ENCODE measurements around the gene TCF23. TPM values are rescaled to one million over a fixed set of nuclear protein-coding genes. Genes with fewer than 3 reads are reported as not detected.
"Not testable (repeated sequence)": the region's sequence is repeated elsewhere in the genome, so short reads cannot be mapped to it uniquely, and the experiment has no call there.

Gene TCF23
- total RNA-seq, result not detected
- long read RNA-seq, result 0 reads

DNA sequence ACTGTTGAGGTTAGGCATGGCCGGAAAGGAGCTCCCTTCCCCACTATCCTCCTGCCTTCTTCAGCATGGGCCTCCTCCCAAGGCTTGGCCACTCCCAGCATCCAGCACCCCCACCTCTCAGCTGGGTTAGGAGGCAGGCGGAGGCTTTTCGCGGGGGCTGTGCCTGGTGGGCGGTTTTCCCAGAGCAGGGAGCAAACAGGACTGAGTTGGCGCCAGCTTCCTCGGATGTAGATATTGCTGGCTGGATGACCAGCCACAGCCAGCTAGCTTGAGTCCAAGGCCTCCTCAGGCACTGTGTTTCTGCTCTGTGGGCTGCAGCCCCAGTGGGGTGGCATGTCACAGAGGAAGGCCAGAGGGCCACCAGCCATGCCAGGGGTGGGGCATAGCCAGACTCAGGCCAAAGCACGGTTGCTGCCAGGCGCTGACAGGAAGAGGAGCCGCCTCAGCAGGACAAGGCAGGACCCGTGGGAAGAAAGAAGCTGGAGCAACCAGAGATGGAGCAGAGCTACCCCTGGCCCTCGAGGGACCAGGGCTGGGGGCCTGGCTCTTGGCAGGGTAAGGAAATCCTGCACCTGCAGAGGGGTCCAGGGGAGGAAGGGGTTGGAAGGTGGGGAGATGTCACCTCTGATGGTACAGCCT is at the start of gene TCF23:
Gene TCF23, plus strand, starts transcription at position 204 of the 639 bp plus-strand sequence. Its CDS starts 130 bp downstream, at position 334.
- peak; percentile 69 for DNase-seq (ENCODE audit: low spot score)
- intact Hi-C loops (cut with DNase I), result no loop called here

DNA sequence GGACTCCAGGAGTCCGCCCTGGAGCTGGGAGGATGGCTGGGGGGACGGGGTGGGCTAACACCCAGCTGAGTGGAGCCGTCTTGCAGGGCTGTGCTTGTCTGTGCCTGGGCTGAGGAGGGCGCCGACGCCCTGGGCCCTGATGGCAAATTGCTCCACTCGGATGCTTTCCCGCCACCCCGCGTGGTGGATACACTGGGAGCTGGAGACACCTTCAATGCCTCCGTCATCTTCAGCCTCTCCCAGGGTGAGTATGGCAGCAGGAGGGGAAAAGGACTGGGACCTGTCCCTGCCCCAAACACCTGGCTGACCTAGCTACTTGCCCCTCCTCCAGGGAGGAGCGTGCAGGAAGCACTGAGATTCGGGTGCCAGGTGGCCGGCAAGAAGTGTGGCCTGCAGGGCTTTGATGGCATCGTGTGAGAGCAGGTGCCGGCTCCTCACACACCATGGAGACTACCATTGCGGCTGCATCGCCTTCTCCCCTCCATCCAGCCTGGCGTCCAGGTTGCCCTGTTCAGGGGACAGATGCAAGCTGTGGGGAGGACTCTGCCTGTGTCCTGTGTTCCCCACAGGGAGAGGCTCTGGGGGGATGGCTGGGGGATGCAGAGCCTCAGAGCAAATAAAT is 49.4 kb upstream of the TCF23 start:
- intact Hi-C loops (cut with DNase I), result loop anchor here (2.0 to 5.0 kb wide), 4 partner anchors 91 to 203 kb away; partner anchors contain the start of genes ATRAID, SLC5A6 and TRIM54
- DNase-seq (ENCODE audit: low spot score), result no peak

DNA sequence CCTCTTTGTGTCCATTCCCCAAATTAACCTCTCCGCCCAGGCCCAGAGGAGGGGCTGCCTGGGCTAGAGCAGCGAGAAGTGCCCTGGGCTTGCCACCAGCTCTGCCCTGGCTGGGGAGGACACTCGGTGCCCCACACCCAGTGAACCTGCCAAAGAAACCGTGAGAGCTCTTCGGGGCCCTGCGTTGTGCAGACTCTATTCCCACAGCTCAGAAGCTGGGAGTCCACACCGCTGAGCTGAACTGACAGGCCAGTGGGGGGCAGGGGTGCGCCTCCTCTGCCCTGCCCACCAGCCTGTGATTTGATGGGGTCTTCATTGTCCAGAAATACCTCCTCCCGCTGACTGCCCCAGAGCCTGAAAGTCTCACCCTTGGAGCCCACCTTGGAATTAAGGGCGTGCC is 48.8 kb upstream of the TCF23 start:
- intact Hi-C loops (cut with DNase I), result no loop called here
- DNase-seq (ENCODE audit: low spot score), result no peak

DNA sequence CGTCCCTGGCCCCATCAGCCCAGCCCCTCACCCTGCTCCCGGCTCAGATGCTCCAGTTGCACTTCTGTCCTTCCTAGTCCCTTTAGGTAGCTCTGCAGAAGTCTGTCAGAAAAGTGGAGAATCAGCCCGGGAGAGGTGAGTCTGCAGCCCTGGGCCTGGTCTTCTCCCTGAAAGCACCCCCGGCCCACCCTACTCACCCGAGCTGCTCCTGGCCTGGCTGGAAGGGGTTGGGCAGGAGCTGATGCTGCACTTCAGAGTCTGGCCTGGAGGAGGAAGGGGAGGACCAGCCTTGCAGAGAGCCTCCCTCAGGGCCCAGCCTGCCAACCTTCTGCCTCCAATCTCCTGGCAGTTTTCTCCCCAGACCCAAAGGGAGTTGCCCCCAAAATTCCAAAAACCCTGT is 46.5 kb upstream of the TCF23 start:
- intact Hi-C loops (cut with DNase I), result no loop called here
- no peak for DNase-seq (ENCODE audit: low spot score)

DNA sequence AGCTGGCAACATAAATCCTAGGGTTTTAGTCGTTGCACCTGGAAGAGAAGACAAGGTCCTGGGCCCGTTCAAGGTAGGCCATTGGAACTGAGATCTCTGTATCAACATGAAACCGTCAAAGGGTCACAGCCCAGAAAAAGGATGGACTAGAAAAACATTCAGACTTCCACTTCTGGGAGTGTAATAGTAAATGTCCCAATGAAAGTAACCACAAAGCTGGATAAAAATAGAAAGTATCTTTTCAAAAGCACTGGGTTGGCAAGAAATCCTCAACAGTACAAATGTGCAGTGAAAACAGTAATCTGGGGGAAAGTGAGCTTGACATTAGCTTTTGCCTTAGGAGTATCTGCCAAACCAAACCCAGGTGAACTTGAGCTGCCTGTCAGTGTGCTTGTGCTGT is 42.8 kb upstream of the TCF23 start:
- no peak for DNase-seq (ENCODE audit: low spot score)
- intact Hi-C loops (cut with DNase I), result no loop called here

DNA sequence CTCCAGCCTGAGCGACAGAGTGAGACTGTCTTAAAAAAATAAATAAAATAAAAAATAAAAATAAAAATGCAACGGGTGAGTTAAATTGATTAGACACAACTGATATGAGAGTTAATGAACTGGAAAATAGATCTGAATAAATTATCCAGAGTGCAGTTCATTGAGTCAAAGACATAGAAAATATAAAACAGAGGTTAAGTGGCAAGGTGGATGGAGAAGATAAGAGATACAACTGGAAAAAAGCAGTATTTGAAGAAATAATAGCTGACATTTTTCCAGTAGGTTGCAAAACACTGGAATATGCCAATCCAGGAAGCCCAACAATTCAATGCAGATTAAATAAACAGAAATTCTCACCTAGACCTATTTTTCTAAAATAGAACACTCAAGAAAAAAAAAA is 40.6 kb upstream of the TCF23 start:
- intact Hi-C loops (cut with DNase I), result no loop called here
- no peak for DNase-seq (ENCODE audit: low spot score)

DNA sequence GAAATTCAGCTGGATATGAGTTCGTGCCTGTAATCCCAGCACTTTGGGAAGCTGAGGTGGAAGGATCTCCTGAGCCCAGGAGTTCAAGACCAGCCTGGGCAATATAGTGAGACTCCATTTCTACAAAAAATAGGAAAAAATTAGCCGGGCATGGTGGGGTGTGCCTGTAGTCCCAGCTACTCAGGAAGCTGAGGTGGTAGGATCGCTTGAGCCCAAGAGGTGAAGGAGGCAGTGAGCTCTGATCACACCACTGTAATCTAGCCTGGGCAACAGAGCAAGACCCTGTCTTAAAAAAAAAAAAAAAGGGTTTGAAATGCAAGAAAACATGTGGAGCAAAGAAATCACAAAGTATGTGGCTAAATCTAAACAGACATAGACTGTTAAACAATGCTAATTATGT is 39.7 kb upstream of the TCF23 start:
- no peak for DNase-seq (ENCODE audit: low spot score)
- intact Hi-C loops (cut with DNase I), result no loop called here

DNA sequence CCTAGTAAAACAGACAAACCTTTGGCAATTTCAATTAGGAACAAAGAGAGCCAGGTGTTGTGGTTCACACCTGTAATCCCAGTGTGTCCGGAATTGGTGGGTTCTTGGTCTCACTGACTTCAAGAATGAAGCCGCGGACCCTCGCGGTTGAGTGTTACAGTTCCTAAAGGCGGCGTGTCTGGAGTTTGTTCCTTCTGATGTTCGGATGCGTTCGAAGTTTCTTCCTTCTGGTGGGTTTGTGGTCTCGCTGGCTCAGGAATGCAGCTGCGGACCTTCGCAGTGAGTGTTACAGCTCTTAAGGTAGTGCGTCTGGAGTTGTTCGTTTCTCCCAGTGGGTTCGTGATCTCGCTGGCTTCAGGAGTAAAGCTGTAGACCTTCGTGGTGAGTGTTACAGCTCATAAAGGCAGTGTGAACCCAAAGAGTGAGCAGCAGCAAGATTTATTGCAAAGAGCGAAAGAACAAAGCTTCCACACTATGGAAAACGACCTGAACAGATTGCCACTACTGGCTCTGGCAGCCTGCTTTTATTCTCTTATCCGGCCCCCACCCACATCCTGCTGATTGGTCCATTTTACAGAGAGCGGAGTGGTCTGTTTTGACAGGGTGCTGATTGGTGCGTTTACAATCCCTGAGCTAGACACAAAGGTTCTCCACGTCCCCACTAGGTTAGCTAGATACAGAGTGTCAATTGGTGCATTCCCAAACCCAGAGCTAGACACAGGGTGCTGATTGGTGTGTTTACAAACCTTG is 38.0 kb upstream of the TCF23 start:
- intact Hi-C loops (cut with DNase I); DNase-seq (ENCODE audit: low spot score): not testable (repeated sequence)

DNA sequence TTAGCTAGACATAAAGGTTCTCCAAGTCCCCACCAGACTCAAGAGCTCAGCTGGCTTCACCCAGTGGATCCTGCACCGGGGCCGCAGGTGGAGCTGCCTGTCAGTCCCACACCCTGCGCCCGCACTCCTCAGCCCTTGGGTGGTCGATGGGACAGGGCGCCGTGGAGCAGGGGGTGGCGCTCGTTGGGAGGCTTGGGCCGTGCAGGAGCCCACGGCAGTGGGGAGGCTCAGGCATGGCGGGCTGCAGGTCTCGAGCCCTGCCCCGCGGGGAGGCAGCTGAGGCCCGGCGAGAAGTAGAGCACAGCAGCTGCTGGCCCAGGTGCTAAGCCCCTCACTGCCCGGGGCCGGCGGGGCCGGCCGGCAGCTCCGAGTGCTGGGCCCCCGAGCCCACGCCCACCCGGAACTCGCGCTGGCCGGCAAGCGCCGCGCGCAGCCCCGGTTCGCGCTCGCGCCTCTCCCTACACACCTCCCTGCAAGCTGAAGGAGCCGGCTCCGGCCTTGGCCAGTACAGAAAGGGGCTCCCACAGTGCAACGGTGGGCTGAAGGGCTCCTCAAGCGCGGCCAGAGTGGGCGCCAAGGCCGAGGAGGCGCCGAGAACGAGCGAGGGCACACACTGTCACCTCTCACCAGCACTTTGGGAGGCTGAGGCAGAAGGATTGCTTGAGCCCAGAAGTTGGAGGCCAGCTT is 37.3 kb upstream of the TCF23 start:
- DNase-seq (ENCODE audit: low spot score); intact Hi-C loops (cut with DNase I): not testable (repeated sequence)

DNA sequence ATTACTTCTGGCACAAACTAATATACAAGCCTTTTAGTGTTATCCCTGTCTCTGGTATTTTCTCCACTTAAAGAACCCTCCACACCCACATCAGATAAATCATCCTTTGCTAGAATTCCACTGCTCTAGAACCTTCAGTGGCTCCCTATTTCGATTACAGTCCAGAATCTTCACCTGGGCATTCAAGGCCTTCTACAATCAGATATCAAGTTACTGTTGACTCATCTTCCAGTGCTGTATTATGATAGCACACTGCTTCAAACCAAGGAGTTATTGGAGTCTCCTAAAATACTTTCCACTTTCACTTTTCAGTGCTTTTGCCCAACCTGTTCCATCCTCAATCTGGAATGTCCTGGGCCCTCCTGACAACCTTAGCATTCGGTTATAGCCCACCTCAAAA is 33.3 kb upstream of the TCF23 start:
- intact Hi-C loops (cut with DNase I), result no loop called here
- DNase-seq (ENCODE audit: low spot score), result no peak

DNA sequence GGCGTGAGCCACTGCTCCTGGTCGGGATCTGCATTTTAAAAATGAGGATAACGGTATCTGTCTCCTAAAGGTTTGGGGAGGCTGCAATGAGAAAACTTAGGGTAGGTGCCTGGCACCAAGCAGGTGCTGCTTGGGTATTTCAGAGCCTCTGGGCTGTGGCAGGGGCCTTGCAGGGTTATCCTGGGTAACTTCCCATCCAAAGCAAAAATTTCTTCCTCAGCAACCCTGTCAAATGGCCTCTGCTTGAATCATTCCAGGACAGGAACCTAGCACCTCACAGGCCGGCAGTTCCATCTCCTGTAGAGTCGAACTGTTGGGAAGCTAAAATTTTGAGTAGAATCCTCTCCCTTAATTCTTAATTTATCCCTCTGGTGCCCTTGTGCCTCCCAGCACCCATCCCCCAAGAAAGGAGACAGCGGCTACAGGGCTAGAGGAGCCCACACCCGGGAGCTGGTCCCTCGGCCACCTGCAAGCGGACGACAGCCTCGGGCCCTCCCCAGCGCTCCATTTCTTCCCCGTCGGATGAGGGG is 30.7 kb upstream of the TCF23 start:
- DNase-seq (ENCODE audit: low spot score), result no peak
- intact Hi-C loops (cut with DNase I), result no loop called here

DNA sequence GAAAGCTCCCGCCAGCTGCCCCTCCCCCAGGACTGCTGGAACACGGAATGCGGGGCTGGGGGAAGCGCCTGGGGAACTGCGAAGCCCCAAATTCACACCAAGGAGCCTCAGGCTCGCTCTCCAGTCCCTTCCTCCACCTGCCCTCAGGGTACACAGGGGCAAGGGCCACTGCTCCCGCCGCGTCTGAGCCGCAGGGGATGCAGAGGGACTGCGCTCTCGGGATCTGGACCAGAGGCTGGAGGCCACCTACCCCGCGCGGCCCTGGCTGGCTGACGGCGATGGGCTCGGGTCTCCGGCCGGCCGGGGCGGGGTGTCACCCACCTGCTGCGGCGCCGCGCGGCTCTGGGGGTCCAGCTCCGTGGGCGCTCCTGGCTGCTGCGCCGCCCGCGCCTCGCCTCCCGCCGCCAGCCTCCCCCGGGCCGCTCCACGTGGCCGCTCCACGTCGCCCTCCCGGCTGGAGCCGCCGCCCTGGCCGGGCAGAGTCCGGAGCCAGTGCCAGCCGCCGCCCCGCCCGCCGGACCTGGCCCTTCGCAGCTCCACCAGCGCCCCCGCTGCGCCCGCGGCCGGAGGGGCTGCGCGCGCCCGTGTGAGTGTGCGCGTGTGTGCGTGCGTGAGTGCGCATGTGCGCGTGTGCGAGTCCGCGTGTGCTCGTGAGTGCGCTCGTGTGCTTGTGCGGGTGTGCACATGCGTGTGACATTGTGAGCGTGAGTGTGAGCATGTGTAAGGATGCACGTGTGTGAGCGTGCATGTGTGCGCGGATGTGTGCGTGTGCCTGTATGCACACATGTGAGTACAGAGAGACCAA is 30.1 kb upstream of the TCF23 start, which contains the start of gene CGREF1:
Gene CGREF1, minus strand, starts transcription at position 604 of the 805 bp plus-strand sequence. CDS start 14,762 bp downstream, outside the sequence.
- intact Hi-C loops (cut with DNase I), result no loop called here
- DNase-seq (ENCODE audit: low spot score), result no peak

DNA sequence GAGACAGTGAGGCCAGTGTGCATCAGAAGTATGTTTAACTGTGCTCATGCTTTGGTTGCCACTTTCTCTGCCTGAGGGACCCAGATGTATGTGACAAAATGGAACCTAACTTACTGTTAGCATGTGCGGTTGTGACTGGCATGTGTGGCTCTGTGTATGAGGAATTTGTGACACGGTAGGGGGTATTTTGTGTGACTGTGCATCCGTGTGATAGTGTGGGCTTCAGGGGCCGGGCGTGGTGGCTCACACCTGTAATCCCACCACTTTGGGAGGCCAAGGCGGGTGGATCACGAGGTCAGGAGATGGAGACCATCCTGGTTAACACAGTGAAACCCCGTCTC is 29.5 kb upstream of the TCF23 start:
- intact Hi-C loops (cut with DNase I); DNase-seq (ENCODE audit: low spot score): not testable (repeated sequence)

DNA sequence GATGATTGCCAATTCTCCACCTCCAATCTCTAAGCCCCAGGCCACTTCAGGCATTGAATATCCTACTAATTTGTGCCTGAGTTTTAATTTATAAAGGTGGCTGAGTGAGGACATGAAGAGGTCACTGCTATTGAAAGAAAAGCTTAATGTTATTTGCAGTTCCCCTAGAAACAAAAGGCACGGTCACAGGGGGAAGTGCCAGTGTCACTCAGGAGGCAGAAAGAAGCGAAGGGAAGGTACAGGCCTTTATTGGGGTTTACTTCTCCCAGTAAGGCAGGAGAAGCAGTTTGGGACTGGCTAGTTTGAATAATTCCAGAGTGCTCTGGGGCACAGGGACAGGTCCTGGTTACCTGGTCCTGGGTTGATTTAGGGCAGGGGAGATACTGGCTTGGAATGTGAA is 26.9 kb upstream of the TCF23 start:
- DNase-seq (ENCODE audit: low spot score), result no peak
- intact Hi-C loops (cut with DNase I), result no loop called here

DNA sequence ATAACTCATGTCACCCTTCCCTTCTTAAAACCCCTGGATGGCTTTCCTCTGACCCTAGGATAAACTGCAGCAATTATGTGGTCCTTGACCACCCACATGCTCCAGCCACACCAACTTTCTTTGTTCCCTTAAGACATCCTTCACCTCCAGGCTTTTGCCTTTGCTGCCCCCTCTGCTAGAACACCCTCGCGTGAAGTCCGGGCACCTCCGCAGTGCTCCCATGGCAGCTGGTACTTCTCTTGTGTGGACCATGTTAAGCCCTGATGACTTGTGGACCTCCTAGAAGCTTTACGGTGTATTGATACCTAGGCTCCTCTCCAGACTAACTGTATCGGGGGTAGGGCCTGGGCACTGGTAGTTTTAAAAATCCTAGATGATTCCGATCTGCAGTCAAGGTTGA is 26.0 kb upstream of the TCF23 start:
- intact Hi-C loops (cut with DNase I), result no loop called here
- DNase-seq (ENCODE audit: low spot score), result no peak

DNA sequence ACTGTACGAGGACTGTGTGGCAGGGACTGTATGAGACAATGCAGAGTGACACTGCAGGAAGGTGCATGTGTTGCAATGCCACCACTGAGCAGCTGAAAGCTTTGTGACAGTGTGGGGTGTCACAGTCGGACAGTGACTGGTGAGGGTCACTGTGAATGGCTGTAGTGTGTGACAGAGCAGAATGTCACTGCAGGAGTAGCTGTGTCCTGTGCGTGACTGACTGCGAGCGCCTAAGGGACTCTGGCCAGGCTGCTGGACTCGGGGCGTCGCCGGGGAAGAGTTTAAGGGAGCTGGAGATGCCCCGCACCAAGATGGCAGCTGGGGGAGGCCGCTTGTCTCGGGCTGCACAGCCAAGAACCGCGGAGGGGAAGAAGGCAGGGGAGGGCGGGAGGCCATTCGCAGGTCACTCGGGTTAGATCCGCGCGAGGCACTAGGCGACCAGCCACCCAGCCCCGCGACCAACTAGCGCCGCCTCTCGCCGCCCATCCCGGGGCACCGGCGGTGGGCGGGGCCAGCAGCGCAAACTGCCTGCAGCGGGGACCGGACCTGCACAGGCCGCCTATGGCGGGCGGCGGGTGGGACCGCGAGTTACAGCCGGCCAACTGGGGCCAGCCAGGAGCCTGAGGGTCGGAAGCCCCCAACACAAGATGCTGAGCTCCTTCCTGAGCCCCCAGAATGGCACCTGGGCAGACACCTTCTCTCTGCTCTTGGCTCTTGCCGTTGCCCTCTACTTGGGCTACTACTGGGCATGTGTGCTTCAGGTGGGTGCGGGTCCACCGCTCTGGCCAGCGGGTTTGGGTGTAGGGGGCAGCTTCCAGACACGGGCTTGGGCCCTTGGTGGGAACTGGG is 25.3 kb upstream of the TCF23 start, which contains the start of gene ABHD1:
Gene ABHD1, plus strand, starts transcription at position 514 of the 849 bp plus-strand sequence. Its CDS starts 134 bp downstream, at position 648.
- DNase-seq (ENCODE audit: low spot score), result peak; percentile 90
- intact Hi-C loops (cut with DNase I), result no loop called here

DNA sequence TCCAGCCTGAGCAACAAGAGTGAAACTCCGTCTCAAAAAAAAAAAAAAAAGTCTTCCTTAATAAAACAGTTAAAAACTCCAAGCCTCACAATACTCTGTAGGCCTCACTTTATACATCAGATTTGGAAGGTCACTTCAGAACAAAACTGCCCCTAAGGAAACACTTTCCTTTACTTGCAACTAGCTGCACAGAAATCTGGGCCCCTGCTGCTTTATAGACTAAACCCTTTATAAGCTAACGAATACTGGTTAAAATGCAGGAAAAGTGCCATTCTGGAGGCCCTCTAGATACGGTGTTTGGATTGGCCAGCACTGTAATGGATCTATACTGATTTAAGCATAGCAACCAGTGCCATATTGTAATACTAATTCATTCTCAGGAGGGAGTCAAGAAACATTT is 23.7 kb upstream of the TCF23 start:
- no peak for DNase-seq (ENCODE audit: low spot score)
- intact Hi-C loops (cut with DNase I), result no loop called here

DNA sequence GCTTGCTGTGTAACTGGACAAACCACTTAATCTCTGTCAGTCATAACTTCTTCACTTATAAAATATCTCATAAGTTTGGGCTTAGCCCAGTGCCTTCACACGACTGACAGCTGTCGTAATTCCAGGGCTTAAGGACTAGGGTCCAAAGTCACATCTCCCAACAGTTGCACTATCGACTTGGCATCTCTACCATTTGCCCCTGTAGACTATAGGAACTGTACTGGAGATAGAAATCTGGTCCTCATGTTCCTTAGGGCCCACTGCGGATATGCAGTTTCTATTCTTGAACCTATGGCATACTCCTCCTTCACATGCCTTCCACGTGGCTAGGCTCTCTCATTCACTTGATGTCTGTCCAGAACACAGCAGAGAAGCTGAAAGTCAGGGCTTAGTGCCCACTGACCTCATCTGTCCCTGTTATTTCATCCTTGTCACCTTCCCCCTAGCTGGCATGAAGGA is 22.5 kb upstream of the TCF23 start:
- intact Hi-C loops (cut with DNase I), result no loop called here
- no peak for DNase-seq (ENCODE audit: low spot score)
